Psoas muscle (tissue), 8 donors: ENCODE measurements around the gene ARIH1. TPM values are rescaled to one million over a fixed set of nuclear protein-coding genes. Genes with fewer than 3 reads are reported as not detected.

Experiments
- ATAC-seq, 4 donors: fragments of 200-7000 bp; cut with Tn5 transposase; one replicate each; pipeline ENCODE4 v1.9.1; 2020; ENCODE audit warnings: moderate library complexity in 3 of 4, mild to moderate bottlenecking in 2 of 4
- DNase-seq, 2 donors: peaks; one replicate each; pipeline ENCODE4 v3.0.0-alpha.2; 2020
- H3K27ac ChIP-seq: fragments of 200-600 bp; one replicate; pipeline ENCODE4 v1.8.0; 2022
- H3K27me3 ChIP-seq, 3 donors: fragments of 200-600 bp in 1 of 3; one replicate each; pipeline versions ENCODE4 v1.6.1 to v1.8.0; 2013 to 2022; ENCODE audit warnings: low read length in 2 of 3, mild to moderate bottlenecking in 2 of 3, moderate library complexity in 1 of 3; ENCODE audit not compliant: insufficient read depth in 3 of 3
- H3K36me3 ChIP-seq, 2 donors: fragments of 200-600 bp in 1 of 2; one replicate each; pipeline versions ENCODE4 v1.6.1 to v1.8.0; 2013 to 2022; ENCODE audit warnings: low read depth in 1 of 2, mild to moderate bottlenecking in 1 of 2, moderate library complexity in 1 of 2; ENCODE audit not compliant: insufficient read depth in 1 of 2
- H3K4me1 ChIP-seq: fragments of 200-600 bp; one replicate; pipeline ENCODE4 v1.8.0; 2022
- H3K4me3 ChIP-seq: fragments of 200-600 bp; one replicate; pipeline ENCODE4 v1.8.0; 2022; ENCODE audit warnings: mild to moderate bottlenecking
- H3K9me3 ChIP-seq: fragments of 200-600 bp; one replicate; pipeline ENCODE4 v1.8.0; 2022
- WGBS, 3 donors: extraction: QIAGEN DNeasy Blood & Tissue Kit; methylation state at CpG; one replicate each; pipeline versions ENCODE4 v1.1.6 to v1.1.7; 2013; 5-methylcytosine and 5-hydroxymethylcytosine counted together
- intact Hi-C, 2 donors: fragments of 100-400 bp; cut with DNase I; formaldehyde crosslinking; loops; one replicate each; pipeline versions ENCODE4 v1.11.0 to v1.14.2; 2022
- polyA plus RNA-seq, 3 donors: library from polyadenylated mRNA; stranded (reverse); fragments of 200-250 nt; gene quantifications; one replicate each; pipeline ENCODE4 v1.2.3, GENCODE V29; 2013
- total RNA-seq, 4 donors: library from RNA; stranded (reverse); fragmentation: NEBNext Ultra II Directional in 2 of 4; extraction: Animal tissue kit (Norgen Biotek cat#: 25700) in 2 of 4; gene quantifications; one replicate each; pipeline versions ENCODE4 v1.2.1 to v1.2.4, GENCODE V29; 2021 to 2023
- TF ChIP-seq, protein P1 (sequence below): fragments of 200-600 bp; IDR thresholded peaks from one replicate; pipeline ENCODE4 v1.8.0; 2022; ENCODE audit warnings: antibody characterized with exemption
- donor health status: healthy with polysubstance abuse.
- donor health status: DM: no; HTN: no; CAD: no; lungs with moderate emphysema.
- donor health status: Bipolar disorder and iron deficiency.
- donor health status: healthy.
- donor health status: DM: yes; HTN: yes; CAD: no.
- donor health status: DM: no; HTN: no; CAD: no.
- donor health status: DM: no; HTN: no; CAD: no.
- donor health status: DM: yes; HTN: yes; CAD: no.

The ARIH1 gene
- total and polyA plus RNA-seq, 7 donors: 35.6 to 253 (median 181) TPM

- Histone ChIP-seq H3K36me3 (peaks cover 0 to 4% of the 10 kb centered on the region in 2 donors), H3K4me1 (no peaks in the 10 kb centered on the region), H3K27me3 (no peaks in the 10 kb centered on the region), H3K4me3 (no peak overlapping the region), H3K27ac (no peak overlapping the region), H3K9me3 (no peaks in the 10 kb centered on the region)
- intact Hi-C loops: no loop called here
- TF ChIP-seq, protein P1, sequence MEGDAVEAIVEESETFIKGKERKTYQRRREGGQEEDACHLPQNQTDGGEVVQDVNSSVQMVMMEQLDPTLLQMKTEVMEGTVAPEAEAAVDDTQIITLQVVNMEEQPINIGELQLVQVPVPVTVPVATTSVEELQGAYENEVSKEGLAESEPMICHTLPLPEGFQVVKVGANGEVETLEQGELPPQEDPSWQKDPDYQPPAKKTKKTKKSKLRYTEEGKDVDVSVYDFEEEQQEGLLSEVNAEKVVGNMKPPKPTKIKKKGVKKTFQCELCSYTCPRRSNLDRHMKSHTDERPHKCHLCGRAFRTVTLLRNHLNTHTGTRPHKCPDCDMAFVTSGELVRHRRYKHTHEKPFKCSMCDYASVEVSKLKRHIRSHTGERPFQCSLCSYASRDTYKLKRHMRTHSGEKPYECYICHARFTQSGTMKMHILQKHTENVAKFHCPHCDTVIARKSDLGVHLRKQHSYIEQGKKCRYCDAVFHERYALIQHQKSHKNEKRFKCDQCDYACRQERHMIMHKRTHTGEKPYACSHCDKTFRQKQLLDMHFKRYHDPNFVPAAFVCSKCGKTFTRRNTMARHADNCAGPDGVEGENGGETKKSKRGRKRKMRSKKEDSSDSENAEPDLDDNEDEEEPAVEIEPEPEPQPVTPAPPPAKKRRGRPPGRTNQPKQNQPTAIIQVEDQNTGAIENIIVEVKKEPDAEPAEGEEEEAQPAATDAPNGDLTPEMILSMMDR: no peak
- no peak for DNase-seq
- 91 to 97% (median 94%) methylated on average over 7 of the region's 7 CpGs for WGBS, 3 donors
- ATAC-seq: no peak
Measured at GRCh38 chr15:72464251-72464650, 9.9 kb upstream of the ARIH1 start.

GRCh38 chr15:72468103-72468502 is 6.0 kb upstream of the ARIH1 start:
- DNase-seq (no peak), ATAC-seq (no peak)
- intact Hi-C loops: no loop called here
- TF ChIP-seq, protein P1: no peak
- H3K4me1 ChIP-seq: peaks cover 8% of the 10 kb centered on the region
- H3K36me3 ChIP-seq: peaks cover 3 to 21% of the 10 kb centered on the region in 2 donors
- no peaks in the 10 kb centered on the region for H3K9me3 ChIP-seq
- no peaks in the 10 kb centered on the region for H3K27me3 ChIP-seq
- WGBS, 3 donors: 96 to 98% (median 98%) methylated on average over 3 of the region's 3 CpGs
- H3K4me3 ChIP-seq: no peak overlapping the region
- no peak overlapping the region for H3K27ac ChIP-seq

DNA sequence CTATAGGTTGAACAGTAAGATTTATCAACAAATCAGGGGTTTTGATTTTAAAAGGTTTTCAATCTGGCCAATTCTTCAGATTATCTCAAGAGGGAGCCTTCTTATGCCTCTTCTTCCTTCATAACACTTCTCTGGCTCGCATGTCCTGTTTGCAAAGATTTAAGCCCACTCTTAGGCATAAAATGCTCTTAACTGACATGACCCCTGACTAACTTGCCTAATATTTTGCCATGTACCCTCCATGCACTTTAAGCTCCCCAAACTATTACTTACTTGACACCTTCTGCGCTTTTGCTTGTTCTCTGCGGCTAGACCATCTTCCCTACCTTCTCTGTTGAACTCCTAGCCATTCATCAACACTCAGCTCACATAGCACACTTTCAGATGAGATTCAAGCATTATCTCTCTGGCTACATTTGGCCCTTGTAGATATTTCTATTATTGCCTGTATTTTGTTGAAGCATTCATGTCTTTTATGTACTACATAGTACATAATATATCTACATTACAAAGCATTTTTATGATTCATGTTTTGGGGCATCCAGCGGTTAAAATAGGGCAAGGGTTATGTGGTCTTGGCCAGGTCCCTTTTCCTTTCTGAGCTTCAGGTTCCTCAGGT is 1.0 kb upstream of the ARIH1 start:
- WGBS, 3 donors: 45 to 51% (median 50%) methylated on average over 4 of the region's 4 CpGs
- Histone ChIP-seq H3K36me3 (peaks cover 3 to 16% of the 10 kb centered on the region in 2 donors), H3K27me3 (no peaks in the 10 kb centered on the region), H3K27ac (peak overlapping the region; percentile 100), H3K9me3 (no peaks in the 10 kb centered on the region), H3K4me3 (peak overlapping the region; percentile 90), H3K4me1 (peaks cover 25% of the 10 kb centered on the region)
- intact Hi-C loops: loop anchor here (5.0 to 10.0 kb wide), 4 partner anchors 96 to 268 kb away; partner anchors contain the start of genes BBS4 (in 1 of the 2), HEXA (in 1 of the 2), HIGD2B (in 1 of the 2) and PARP6 (in 1 of the 2)
- TF ChIP-seq, protein P1: peak; percentile 23
- ATAC-seq (no peak), DNase-seq (no peak)

GRCh38 chr15:72474466-72474911 is 359 bp downstream of the ARIH1 start:
- peaks cover 30% of the 10 kb centered on the region for H3K4me1 ChIP-seq
- intact Hi-C loops: loop anchor here (2.0 to 10.0 kb wide), 5 partner anchors 97 to 270 kb away; partner anchors contain the start of genes BBS4 (in 1 of the 2), HEXA (in 1 of the 2), HIGD2B (in 1 of the 2) and PARP6 (in 1 of the 2)
- DNase-seq: no peak
- peaks cover 3 to 18% of the 10 kb centered on the region in 2 donors for H3K36me3 ChIP-seq
- no peaks in the 10 kb centered on the region for H3K27me3 ChIP-seq
- TF ChIP-seq, protein P1: no peak
- WGBS, 3 donors: 0% methylated on average over 36 to 67 of the region's 67 CpGs
- ATAC-seq: peak in 2 of 4 donors; percentile 2 to 18
- H3K27ac ChIP-seq: peak overlapping the region; percentile 100
- no peaks in the 10 kb centered on the region for H3K9me3 ChIP-seq
- peak overlapping the region; percentile 90 for H3K4me3 ChIP-seq
